ENCODE measurements around the gene RASEF. TPM values are rescaled to one million over a fixed set of nuclear protein-coding genes. Genes with fewer than 3 reads are reported as not detected.
A peak's percentile ranks its signal among the peaks of the same experiment; 100 is the strongest.
"Not testable (repeated sequence)": the region's sequence is repeated elsewhere in the genome, so short reads cannot be mapped to it uniquely, and the experiment has no call there.

Gene RASEF
- polyA plus RNA-seq (ENCODE audit: insufficient read length in 10 of 10): 1 to 10 TPM in 2 of 10 donors, under 1 TPM in 8; 0.28 to 1.2 (median 0.59) TPM
- long read RNA-seq, donor 1: 0 reads
- long read RNA-seq, donor 2: 0 reads
- long read RNA-seq, donor 3: 0 reads
- long read RNA-seq, donor 4: 0 reads
- long read RNA-seq, donor 5: 0 reads
- long read RNA-seq, donor 6: 0 reads
- long read RNA-seq, donor 7: 0 reads
- long read RNA-seq, donor 8: 0 reads
- long read RNA-seq, donor 9: 0 reads

GRCh38 chr9:83062651-83063527 is at the start of gene RASEF:
Gene RASEF, minus strand, starts transcription at chr9:83063142. Its CDS starts 275 bp downstream, at chr9:83062867.
- DNase-seq: peak; percentile 10 to 79 (median 40)

- no peak for DNase-seq
Measured at GRCh38 chr9:83111169-83111568, 48.2 kb upstream of the RASEF start.

- DNase-seq: no peak
Measured at GRCh38 chr9:83109296-83109695, 46.4 kb upstream of the RASEF start.

GRCh38 chr9:83108208-83108607 is 45.3 kb upstream of the RASEF start:
- DNase-seq: peak in 1 of 3 donors; percentile 7

GRCh38 chr9:83106772-83107171 is 43.8 kb upstream of the RASEF start:
- DNase-seq: no peak

GRCh38 chr9:83106263-83106662 is 43.3 kb upstream of the RASEF start:
- no peak for DNase-seq

GRCh38 chr9:83097633-83098032 is 34.7 kb upstream of the RASEF start:
- DNase-seq: no peak

GRCh38 chr9:83093311-83093710 is 30.4 kb upstream of the RASEF start:
- DNase-seq: not testable (repeated sequence)

GRCh38 chr9:83081846-83082245 is 18.9 kb upstream of the RASEF start:
- DNase-seq: peak in 1 of 3 donors; percentile 30

- no peak for DNase-seq
Measured at GRCh38 chr9:83081010-83081409, 18.1 kb upstream of the RASEF start.

- not testable (repeated sequence) for DNase-seq
Measured at GRCh38 chr9:83075932-83076331, 13.0 kb upstream of the RASEF start.

- DNase-seq: not testable (repeated sequence)
Measured at GRCh38 chr9:83072498-83072897, 9.6 kb upstream of the RASEF start.

GRCh38 chr9:83071626-83072025 is 8.7 kb upstream of the RASEF start:
- DNase-seq: no peak

- peak in 1 of 3 donors; percentile 48 for DNase-seq
Measured at GRCh38 chr9:83070261-83070660, 7.3 kb upstream of the RASEF start.

GRCh38 chr9:83069651-83070050 is 6.7 kb upstream of the RASEF start:
- no peak for DNase-seq

GRCh38 chr9:83068414-83068813 is 5.5 kb upstream of the RASEF start:
- DNase-seq: no peak

- DNase-seq: no peak
Measured at GRCh38 chr9:83067579-83067978, 4.6 kb upstream of the RASEF start.

- DNase-seq: peak in 1 of 3 donors; percentile 64
Measured at GRCh38 chr9:83066771-83067170, 3.8 kb upstream of the RASEF start.

GRCh38 chr9:83065233-83065632 is 2.3 kb upstream of the RASEF start:
- DNase-seq: no peak

- DNase-seq: peak; percentile 15 to 67 (median 39)
Measured at GRCh38 chr9:83061990-83062650, 822 bp downstream of the RASEF start.

GRCh38 chr9:83061036-83061435 is 1.9 kb downstream of the RASEF start:
- peak in 1 of 3 donors; percentile 17 for DNase-seq

GRCh38 chr9:83060556-83060955 is 2.4 kb downstream of the RASEF start:
- DNase-seq: no peak

GRCh38 chr9:83059417-83059816 is 3.5 kb downstream of the RASEF start:
- no peak for DNase-seq

All from muscle of back (tissue), 13 donors.